Peyer's patch (tissue), 4 donors: Measurements from ENCODE around the gene NPL.

Experiments used
- POLR2A ChIP-seq, 2 donors: fragments of 450-650 bp; IDR thresholded peaks; one replicate each; pipeline ENCODE4 v1.5.1; 2017; ENCODE audit warnings: antibody characterized with exemption in 2 of 2, mild to moderate bottlenecking in 2 of 2, moderate library complexity in 2 of 2
- TF ChIP-seq, protein P1 (sequence below), 6 experiments: fragments of 450-650 bp in 4 of 6; fragments of 200-600 bp in 2 of 6; sonication (generic) in 1 of 6; IDR thresholded peaks; one replicate each; pipeline ENCODE4 v1.5.1; 2017 to 2019; ENCODE audit warnings: antibody characterized with exemption in 6 of 6, mild to moderate bottlenecking in 3 of 6, moderate library complexity in 1 of 6

DNA sequence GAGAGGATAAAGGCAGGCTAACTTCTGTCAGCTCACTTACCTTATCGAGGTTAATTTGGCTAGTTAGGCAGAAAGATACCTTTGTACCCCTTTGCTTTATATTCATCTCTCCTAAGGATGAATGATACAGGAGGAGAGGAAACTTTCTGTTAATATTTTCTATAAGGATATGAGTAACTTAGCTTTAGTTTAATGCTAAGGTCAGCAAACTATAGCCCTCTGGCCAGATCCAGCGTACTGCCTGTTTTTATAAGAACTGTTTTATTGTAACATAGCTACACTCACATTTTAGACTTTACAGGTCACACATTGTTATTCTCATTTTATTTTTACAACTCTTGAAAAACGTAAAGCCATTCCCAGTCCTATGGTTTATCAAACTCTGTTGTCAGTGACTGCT is 67.6 kb downstream of the NPL start:
- no peak for TF ChIP-seq POLR2A (IDR thresholded peaks at IDR 0.05)
- TF ChIP-seq, protein P1, sequence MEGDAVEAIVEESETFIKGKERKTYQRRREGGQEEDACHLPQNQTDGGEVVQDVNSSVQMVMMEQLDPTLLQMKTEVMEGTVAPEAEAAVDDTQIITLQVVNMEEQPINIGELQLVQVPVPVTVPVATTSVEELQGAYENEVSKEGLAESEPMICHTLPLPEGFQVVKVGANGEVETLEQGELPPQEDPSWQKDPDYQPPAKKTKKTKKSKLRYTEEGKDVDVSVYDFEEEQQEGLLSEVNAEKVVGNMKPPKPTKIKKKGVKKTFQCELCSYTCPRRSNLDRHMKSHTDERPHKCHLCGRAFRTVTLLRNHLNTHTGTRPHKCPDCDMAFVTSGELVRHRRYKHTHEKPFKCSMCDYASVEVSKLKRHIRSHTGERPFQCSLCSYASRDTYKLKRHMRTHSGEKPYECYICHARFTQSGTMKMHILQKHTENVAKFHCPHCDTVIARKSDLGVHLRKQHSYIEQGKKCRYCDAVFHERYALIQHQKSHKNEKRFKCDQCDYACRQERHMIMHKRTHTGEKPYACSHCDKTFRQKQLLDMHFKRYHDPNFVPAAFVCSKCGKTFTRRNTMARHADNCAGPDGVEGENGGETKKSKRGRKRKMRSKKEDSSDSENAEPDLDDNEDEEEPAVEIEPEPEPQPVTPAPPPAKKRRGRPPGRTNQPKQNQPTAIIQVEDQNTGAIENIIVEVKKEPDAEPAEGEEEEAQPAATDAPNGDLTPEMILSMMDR (IDR thresholded peaks at IDR 0.05), result no peak
